ENCODE data around the gene EVI2A.
"Not testable (repeated sequence)": the region's sequence is repeated elsewhere in the genome, so short reads cannot be mapped to it uniquely, and the experiment has no call there.

EVI2A gene, protein sequence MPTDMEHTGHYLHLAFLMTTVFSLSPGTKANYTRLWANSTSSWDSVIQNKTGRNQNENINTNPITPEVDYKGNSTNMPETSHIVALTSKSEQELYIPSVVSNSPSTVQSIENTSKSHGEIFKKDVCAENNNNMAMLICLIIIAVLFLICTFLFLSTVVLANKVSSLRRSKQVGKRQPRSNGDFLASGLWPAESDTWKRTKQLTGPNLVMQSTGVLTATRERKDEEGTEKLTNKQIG
- total RNA-seq: 59.9 to 84.6 reads per million in 2 donors

DNA sequence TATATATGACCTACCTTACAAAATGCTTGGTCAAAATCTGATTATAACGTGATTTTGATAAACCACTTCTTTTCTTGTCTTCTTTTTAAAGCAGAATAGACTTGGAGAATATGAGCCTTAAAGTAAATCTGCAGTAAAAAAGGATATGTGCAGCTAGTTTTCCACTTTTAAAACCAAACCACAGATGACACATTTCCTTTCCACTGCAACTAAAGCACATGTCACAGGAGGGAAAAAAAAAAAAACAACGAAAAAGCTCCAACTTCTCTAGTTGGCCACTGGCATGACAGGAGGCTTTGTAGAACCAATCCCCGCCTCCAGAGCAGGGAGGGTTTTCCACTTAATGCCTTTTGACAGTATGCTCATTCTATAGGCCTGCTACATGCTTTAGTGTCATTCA lies at the start of gene EVI2A:
Gene EVI2A (minus strand): TSS at position 142 of the 400 bp plus-strand sequence. CDS start 2,609 bp downstream, outside the sequence.
- DNase-seq: peak; percentile 57

DNA sequence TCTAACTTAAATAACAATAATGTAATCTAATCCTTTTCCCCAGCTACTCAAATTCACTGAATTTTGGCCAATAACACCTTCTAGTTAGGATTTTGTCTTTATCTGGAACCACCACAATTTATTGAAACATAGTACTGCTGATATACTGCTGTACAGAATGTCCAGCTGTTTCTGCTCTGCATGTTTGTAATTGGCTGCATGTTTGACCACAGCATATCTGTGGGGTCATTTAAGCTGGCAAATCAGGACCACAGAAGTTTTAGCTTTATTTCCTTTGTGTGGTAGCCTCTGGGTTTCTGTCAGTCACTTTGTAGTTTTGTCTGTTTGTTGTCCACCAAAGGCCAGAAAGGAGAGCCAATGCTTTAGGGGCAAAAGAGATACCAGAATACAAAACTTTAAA lies 47.8 kb upstream of the EVI2A start:
- no peak for DNase-seq

DNA sequence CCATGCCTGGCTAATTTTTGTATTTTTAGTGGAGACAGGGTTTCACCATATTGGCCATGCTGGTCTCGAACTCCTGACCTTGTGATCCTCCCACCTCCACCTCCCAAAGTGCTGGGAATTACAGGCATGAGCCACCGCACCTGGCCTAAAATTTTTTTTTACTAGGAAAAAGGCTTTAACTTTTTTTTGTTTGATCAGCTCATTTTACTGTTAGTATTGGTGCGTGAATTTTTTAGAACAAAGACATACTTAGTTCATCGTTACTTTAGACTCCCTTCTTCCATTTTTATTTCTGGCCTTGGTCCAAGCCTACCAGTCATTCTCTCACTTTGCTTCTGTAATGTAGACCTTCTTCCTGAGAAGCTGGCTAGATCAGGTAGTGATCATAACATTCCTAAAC lies 44.7 kb upstream of the EVI2A start:
- no peak for DNase-seq

DNA sequence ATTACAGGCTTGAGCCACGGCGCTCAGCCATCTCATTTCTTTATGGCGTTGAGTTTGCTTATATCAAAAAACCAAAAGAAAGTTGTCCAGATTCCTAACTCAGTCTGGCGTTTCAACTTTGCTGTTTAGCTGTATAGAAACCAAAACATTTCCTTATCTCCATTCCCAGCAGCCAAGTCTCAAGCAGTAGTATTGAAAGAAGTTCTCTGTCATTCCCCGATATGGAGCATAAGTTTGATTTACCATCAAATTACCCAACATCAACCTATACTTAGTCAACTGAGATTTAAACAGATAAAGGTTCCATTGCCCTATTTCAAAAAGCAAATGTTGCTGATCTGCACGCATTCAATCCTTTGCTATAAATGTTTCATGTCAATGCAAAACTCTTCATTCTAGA lies 42.6 kb upstream of the EVI2A start:
- DNase-seq: no peak

DNA sequence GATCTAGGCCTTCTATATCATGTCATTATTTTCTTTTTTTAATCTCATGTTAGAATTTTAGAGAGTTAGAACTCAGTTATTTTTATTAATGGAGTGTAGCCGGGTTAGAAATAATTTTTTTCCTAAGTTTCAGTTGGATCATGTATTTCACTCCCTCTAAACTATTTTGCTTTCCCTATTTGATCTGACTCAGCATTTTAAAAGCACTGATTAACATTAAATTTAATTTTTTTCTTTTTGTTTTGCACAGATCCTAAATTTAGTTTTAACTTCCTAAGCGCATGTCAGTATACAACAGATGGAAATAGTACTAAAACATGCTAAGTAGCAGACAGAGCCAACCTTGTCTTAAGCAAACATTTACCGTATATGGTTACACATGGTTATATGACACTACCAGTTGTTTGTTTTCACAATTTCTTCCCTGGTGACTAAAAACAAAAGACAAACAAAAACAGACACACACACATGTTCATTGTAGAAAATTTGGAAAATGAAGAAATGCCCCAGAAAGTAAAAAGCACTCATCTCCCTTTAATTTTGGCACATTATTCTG lies 36.5 kb upstream of the EVI2A start:
- DNase-seq: no peak

DNA sequence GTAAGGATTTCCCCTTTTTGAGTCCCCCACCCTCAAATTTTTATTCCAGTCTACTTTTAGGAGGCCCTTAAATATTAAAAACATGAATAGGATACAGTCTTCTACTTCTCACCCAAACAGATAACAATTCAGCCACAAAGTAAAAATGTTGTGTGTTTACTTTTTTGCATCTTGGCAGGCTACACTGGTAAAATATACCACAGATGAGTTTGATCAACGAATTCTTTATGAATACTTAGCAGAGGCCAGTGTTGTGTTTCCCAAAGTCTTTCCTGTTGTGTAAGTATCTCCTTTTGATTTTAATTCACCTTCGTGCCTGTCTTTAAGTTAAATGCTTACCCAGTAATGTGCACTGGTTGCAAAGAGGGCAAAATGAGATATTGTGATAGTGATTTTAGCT lies 35.7 kb upstream of the EVI2A start:
- no peak for DNase-seq

DNA sequence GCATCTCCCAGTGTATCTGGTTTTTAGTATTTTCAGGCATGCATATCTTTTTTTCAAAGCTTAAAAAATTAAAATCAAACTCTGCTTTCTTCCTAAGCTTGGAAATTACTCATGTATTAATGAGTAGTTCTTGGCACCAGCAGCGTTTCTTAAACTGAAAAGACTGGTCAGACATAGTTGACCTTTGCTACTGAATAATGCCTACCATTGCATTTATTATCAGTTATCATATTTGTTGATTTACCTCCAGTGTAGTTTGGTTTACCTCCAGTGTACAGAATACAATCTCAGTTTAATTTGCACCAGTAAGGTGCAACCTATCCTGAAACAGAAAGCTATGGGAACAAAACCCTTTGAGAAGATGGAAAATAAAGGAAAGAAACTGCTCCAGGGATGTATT lies 34.5 kb upstream of the EVI2A start:
- DNase-seq: no peak

DNA sequence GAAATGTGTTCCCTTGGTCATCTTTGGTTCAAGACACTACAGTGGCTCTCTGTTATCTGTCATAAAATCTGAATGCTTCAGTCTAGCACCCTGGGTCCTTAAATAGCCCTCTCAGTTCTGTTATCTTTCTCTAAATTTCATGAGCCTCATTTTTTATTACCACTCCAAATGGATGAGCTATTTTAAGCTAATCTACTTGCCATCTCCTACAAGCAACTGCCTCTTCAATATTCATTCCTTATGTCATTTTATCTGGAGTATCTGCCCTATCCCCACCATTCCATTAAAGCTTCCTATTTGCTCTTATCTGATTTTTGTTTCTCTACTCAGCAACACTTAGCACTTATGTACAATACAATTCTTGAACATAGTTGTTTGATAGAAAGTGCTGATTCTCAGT lies 28.0 kb upstream of the EVI2A start:
- DNase-seq: no peak

DNA sequence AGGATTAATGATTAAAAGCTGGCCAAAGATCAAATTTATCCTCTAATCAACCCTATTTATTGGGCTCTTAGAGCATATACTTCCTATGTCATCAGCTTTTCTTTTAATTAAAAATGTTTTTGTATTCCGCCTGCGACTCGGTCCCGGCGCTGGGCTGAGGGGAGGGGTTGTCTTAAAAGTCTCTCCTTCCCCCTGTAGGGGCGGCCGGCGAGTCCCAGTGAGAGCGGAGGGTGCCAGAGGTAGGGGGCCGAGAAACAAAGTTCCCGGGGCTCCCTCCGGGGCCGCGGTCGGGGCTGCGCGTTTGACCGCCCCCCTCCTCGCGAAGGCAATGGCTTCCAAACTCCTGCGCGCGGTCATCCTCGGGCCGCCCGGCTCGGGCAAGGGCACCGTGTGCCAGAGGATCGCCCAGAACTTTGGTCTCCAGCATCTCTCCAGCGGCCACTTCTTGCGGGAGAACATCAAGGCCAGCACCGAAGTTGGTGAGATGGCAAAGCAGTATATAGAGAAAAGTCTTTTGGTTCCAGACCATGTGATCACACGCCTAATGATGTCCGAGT lies 23.8 kb upstream of the EVI2A start:
- DNase-seq: not testable (repeated sequence)

DNA sequence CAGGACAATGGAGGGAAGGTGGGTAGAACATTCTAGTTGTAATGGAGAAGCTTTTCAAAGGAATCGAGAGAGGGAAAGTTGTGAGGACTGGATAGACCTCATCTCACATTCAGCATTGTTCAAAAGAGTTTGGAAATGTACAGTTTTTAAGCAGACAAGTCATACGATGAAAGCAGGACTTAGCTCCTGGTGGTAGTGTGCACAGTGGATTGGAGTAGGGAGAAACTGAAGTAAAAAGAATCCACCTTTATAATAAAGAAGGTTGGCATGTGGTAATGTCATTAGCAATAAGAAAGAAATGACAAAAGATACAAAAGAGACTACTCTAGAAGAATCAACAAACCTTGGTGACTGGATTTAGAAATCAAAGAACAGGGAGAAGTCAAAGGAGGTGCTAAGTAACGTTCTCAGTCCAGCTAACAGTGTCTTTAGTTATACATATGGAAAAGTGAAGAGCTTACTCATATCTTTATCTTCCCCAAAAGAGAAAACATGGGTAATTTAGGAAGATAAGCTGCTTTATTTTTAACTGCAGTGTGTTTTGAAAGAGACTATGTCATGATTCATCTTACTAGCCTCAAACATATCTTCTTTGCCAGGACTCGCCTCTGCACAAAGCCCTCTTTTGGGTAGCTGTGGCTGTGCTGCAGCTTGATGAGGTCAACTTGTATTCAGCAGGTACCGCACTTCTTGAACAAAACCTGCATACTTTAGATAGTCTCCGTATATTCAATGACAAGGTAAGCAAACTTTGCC lies 18.7 kb upstream of the EVI2A start:
- no peak for DNase-seq

DNA sequence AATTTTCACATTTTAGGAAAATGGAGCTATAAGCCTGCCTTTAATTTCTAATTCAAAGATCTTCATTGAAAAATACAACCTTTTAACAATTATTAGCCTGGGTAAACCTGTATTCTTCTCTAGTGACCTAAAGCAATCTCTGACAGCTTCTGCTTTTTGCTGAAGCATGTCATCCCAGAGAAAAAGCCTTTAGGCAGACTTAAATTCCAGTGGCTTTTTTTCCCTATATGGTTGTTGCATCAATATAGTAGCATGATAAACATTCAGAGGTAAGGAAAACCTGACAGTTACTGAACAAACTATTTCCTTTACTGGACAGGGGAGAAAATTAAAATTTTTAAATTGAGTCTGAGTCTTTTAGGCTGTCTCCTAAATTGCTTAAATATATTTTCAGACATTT lies 7.8 kb upstream of the EVI2A start:
- no peak for DNase-seq

DNA sequence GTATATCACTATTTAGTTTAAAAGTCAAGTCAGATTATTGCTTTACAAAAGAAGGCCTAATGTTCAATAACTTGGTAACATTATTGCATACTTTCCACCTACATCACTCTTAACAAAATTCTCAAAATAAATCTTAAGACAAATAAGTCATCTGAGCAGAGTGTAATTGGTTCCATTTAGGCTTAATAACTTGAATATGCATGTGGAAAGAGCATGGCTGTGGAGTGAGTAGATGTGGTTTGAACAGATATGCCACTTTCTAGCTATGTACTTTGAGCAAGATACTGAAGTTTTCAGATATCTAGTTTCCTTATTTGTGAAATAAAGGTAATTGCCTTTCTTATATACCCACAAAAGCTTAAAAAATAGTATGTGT lies 6.7 kb upstream of the EVI2A start:
- no peak for DNase-seq

DNA sequence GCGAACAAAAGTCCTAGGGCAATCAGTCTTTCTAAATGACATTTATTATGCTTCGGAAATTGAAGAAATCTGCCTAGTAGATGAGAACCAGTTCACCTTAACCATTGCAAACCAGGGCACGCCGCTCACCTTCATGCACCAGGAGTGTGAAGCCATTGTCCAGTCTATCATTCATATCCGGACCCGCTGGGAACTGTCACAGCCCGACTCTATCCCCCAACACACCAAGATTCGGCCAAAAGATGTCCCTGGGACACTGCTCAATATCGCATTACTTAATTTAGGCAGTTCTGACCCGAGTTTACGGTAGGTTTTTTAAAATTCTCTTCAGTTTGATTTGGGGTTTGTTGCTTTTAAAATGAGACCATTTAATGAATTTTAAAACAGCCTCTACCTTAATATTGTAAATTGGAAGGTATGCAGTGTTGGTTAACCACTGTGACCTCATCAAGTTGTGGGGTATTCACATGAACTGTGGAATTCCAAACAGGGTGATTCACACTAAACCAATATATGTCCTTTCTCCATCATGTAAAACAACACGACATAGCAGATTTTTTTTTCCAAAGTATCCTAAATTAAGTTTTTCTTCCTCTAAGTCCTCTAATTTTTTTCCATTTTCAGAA lies 6.2 kb upstream of the EVI2A start:
- DNase-seq: no peak

DNA sequence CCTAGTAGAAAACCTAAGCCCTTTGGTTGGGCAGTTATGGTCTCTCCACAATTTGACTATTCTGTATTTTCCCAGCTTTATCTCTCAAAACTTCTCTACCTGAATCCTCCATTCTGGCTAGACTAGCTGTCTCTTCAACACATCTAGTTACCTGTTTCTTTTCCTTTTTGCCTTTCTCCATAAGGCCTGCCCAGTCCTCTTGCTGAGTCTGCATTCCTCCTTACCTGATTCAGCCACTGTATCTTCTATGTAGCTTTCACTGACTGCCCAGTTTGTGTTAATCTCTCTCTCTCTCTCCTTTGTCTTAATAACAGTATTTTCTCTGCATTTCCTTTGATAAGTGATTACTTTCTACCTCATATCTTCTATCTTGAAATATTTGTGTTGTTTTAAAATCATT lies 2.1 kb upstream of the EVI2A start:
- no peak for DNase-seq

DNA sequence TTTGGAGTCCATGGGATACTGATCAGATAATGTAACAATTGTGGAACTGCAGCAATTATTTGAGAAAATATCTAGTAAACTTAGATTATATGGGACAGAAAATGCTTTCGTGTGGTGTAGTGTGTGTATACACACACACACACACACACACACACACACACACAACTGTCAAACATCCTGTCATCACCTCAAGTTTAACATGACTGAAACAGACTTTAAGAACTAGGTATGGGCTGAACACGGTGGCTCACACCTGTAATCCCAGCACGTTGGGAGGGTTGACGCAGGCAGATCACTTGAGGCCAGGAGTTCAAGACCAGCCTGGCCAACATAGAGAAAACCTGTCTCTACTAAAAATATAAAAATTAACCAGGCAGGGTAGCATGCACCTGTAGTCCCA lies 544 bp upstream of the EVI2A start:
- DNase-seq: no peak

DNA sequence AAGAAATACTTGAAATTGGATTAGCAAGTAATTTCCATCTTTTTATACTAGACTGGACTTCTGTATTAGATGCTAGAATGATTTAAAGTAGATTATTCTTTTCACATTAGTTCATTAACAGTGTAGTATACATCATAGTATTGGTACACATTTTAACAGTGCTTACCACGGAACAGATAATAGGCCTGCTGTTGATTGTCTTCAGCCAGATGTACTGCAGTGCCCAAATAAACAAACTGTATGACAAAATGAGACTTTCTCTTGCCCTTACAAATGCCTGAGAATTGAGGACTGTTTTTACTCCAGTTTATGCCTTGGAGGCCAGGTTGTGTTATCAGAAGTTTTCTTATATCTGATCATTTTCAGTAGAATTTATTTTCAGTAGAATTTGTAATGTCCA lies 631 bp downstream of the EVI2A start:
- no peak for DNase-seq

DNA sequence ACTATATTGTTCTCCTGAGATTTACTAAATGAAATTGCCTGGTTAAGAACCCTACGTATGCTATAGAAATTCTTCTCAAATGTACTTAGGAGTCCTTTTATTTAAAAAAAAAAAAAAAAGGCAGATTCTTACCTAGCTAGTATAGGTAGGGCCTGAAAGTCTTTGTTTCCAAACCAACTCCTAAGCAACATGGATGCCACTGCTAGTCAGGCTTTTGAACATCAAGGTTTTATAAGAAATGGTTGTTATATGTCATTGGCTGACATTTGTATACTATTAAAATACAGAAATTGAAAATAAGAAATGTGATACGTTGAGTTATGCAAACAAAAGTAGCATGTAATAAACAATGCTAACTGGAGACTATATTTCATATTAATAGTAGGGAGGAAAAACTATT lies 1.2 kb downstream of the EVI2A start:
- DNase-seq: no peak

DNA sequence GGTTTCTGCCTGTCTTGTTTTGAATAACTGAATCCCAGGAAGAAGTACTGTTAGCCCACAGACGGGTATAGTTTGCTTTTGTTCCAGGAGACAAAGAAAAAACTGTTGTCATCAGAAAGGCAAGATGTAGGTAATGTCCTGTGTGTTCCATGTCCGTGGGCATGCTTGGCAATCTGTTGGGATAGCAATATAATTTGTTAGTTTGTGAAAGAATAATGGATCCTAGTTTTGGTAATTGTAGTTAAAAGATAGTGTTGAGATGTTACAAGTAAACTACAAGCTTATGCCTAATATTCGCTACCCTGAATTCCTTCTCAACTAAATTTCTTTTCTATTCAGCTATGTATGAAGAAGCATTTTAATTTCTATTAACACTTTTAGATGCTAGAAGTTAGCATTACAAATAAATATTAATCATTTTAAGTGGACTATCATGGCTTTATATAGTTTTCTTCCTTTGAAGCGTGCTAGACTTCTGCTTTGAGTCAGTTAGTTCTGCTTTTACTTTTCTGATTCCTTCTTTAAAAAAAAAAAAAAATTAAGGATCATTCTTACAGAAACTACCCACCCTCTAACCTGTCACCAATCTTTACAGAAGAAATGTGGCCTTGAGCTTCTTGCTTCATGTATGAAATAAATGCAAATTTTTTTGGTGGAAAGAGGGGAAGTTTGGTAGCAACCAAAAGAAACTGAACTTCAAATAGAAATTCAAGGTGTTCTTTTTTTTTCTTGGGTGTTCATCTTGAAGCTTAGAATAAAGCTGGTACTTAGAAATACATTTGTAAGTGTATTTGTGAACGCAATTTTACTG lies 2.4 kb downstream of the EVI2A start:
- DNase-seq: no peak

DNA sequence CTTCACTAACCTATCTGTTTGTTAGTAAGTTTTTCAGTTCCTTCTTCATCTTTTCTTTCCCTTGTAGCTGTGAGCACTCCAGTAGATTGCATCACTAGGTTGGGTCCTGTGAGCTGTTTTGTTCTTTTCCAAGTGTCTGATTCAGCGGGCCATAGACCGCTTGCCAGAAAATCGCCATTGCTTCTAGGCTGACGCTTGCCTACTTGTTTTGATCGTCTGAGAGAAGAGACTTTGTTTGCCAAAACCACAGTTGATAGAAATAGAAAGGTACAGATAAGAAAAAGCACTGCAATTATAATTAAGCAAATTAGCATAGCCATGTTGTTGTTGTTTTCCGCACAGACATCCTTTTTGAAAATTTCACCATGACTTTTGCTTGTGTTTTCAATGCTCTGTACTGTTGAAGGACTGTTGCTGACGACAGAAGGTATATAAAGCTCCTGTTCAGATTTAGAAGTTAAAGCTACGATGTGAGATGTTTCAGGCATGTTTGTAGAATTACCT lies 3.1 kb downstream of the EVI2A start:
- DNase-seq: peak; percentile 32

DNA sequence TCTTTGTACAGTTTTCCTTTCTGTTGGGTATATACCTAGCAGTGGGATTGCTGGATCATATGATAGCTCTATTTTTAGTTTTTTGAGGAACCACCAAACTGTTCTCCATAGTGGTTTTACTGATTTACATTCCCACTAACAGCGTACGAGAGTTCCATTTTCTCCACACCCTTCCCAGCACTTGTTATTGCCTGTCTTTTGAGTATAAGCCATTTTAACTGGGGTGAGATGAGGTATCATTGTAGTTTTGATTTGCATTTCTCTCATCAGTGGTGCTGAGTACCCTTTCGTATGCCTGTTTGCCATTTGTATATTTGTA lies 6.7 kb downstream of the EVI2A start:
- DNase-seq: no peak

DNA sequence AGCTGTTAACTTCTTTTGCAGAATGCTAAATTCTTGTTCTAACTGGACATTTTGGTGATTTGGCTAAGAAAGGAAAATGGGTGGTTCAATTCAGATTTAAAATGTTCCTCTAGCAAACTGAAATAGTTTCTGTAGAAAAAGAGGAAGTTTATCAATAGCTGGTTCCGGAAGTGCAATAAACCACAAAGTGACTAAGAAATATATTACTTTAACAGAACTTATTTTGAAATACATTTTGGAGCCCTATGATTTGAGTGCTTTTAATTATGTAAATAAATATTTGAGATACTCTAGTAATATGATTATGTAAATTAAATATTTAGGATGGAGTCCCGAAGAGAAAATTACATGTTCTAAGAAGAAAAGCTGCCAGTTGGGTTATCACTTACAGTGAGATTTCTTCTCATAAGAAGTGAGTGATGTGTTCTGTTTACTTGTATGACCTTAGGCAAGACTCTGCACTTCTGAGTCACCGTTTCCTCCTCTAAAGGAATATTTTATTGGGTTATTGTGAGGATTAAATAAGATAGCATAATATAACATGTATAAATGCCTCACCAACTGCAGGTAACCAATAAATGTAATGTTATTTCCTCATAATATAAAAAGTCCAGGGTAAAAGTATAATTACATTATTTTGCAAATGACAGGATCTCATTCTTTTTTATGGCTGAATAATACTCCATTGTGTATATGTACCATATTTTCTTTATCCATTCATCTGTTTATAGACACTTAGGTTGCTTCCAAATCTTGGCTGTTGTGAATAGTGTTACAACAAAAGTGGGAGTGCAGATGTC lies 7.2 kb downstream of the EVI2A start, which contains the start of gene EVI2B:
Gene EVI2B (minus strand): TSS at position 73 of the 800 bp plus-strand sequence. CDS start 8,445 bp downstream, outside the sequence.
- DNase-seq: no peak

DNA sequence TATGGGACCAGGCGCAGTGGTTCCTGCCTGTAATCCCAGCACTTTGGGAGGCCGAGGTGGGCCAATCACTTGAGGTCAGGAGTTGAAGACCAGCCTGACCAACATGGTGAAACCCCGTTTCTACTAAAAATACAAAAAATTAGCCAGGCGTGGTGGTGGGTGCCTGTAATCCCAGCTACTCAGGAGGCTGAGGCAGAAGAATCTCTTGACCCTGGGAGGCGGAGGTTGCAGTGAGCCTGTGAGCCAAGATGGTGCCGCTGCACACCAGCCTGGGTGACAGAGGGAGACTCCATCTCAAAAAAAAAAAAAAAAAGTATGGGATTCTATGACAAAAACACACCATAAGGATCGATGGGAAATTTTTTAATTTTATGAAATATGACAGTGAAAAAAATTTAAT lies 9.2 kb downstream of the EVI2A start:
- peak; percentile 10 for DNase-seq
